ENCODE data around the gene VTI1B. TPM values are rescaled to one million over a fixed set of nuclear protein-coding genes. Genes with fewer than 3 reads are reported as not detected.

Gene VTI1B
- total and polyA plus RNA-seq, 10 of the 15 experiments (the other 5 are each of a cell fraction or from before 2014, with no cell fraction given) = 15.0 to 117 (median 50.5) TPM

DNA sequence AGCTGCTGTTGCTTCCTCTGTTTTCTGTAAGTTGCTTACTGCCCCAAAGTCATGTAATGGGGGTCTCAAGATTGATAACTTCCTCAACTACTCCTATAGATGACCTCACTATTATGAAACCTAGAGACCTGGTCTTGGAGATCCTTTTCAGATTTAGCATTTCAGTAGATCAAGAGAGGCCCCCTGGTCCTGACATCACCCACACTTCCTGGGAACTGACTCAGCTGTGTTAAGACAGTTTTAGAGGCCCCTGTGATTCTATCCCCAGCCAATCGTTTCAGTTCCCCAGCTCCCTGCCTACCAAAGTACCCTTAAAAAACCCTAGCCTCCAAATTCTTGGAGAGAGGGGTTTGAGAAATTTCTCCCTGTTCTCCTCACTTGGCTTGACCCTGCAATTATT lies 63.9 kb downstream of the VTI1B start:
- intact Hi-C loops (cut with micrococcal nuclease; ENCODE audit: unreplicated experiment) (no loop called here), in situ Hi-C loops (cut with MboI) (no loop called here)
- DNase-seq (ENCODE audit: low read depth, low spot score) (no peak), ATAC-seq (no peak), FAIRE-seq (no peak)
- no peak overlapping the region for H3K9ac ChIP-seq (ENCODE audit: control insufficient read depth, insufficient read depth, low read length)
- no peaks in the 10 kb centered on the region for H3K4me1 ChIP-seq (ENCODE audit: control insufficient read depth, insufficient read depth, low read length)
- 4% methylated on average over 1 of the region's 1 CpG for WGBS (ENCODE audit: insufficient coverage, insufficient replicate concordance, low lambda C conversion rate, missing lambda C conversion rate)
- ChIA-PET POLR2A (no interaction called here), SMC1A (ENCODE audit: uncharacterized antibody, unreplicated experiment) (interaction anchor here (0.6 to 1.3 kb wide), 5 partner anchors 11 to 93 kb away, joined by 3 to 4 read pairs (median 3); no protein-coding TSS in a partner anchor), CTCF (interaction anchor here (1.2 to 5.1 kb wide), 4 partner anchors 9 to 93 kb away, joined by 5 to 30 read pairs (median 8); partner anchors contain the start of gene PIGH), RAD21 (ENCODE audit: unreplicated experiment) (interaction anchor here (0.9 to 1.4 kb wide), 2 partner anchors 94 to 96 kb away, joined by 3 to 4 read pairs; no protein-coding TSS in a partner anchor)
- H3K36me3 ChIP-seq (ENCODE audit: control insufficient read depth in 2 of 2, insufficient read depth in 2 of 2, low read length in 1 of 2) = no peaks in the 10 kb centered on the region
- H3K4me3 ChIP-seq = no peak overlapping the region
- H4K20me1 ChIP-seq (ENCODE audit: control insufficient read depth, insufficient read depth) = no peaks in the 10 kb centered on the region
- TF ChIP-seq ZZZ3 (IDR thresholded peaks at IDR 0.05; ENCODE audit: control insufficient read depth, insufficient read length, low read depth) (no peak), POLR2A (IDR thresholded peaks at IDR 0.05; ENCODE audit: low read depth, low read length) (no peak), CBX3 (IDR thresholded peaks at IDR 0.05; ENCODE audit: borderline replicate concordance, low read depth) (no peak), HCFC1 (IDR thresholded peaks at IDR 0.05; ENCODE audit: low read length) (no peak), BACH1 (IDR thresholded peaks at IDR 0.05; ENCODE audit: borderline replicate concordance) (no peak), JUND (IDR thresholded peaks at IDR 0.05; ENCODE audit: low read depth, low read length) (no peak)
- TF ChIP-seq, protein P1, sequence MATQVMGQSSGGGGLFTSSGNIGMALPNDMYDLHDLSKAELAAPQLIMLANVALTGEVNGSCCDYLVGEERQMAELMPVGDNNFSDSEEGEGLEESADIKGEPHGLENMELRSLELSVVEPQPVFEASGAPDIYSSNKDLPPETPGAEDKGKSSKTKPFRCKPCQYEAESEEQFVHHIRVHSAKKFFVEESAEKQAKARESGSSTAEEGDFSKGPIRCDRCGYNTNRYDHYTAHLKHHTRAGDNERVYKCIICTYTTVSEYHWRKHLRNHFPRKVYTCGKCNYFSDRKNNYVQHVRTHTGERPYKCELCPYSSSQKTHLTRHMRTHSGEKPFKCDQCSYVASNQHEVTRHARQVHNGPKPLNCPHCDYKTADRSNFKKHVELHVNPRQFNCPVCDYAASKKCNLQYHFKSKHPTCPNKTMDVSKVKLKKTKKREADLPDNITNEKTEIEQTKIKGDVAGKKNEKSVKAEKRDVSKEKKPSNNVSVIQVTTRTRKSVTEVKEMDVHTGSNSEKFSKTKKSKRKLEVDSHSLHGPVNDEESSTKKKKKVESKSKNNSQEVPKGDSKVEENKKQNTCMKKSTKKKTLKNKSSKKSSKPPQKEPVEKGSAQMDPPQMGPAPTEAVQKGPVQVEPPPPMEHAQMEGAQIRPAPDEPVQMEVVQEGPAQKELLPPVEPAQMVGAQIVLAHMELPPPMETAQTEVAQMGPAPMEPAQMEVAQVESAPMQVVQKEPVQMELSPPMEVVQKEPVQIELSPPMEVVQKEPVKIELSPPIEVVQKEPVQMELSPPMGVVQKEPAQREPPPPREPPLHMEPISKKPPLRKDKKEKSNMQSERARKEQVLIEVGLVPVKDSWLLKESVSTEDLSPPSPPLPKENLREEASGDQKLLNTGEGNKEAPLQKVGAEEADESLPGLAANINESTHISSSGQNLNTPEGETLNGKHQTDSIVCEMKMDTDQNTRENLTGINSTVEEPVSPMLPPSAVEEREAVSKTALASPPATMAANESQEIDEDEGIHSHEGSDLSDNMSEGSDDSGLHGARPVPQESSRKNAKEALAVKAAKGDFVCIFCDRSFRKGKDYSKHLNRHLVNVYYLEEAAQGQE (IDR thresholded peaks at IDR 0.05; ENCODE audit: low read depth, low read length) = no peak
- no peak overlapping the region for H3K27ac ChIP-seq (ENCODE audit: control insufficient read depth, insufficient read depth)
- no peaks in the 10 kb centered on the region for H3K9me3 ChIP-seq (replicated peaks; ENCODE audit: control insufficient read depth, insufficient read depth, low read length)
- H3K4me2 ChIP-seq (ENCODE audit: control insufficient read depth, insufficient read depth) = no peak overlapping the region
- H3K27me3 ChIP-seq (replicated peaks in 1 of 2; ENCODE audit: control insufficient read depth in 2 of 2, insufficient read depth in 2 of 2, low read length in 1 of 2) = no peaks in the 10 kb centered on the region
- BruUV-seq (replicated peaks) = no TSS peak
- no peak overlapping the region for H2AFZ ChIP-seq (ENCODE audit: control insufficient read depth, low read depth, low read length)
- H3K79me2 ChIP-seq (ENCODE audit: control insufficient read depth, insufficient read depth, low read length) = no peaks in the 10 kb centered on the region

All from GM12878 (cell line).